HCT116 (cell line): ENCODE data around the gene TEKTIP1. TPM values are rescaled to one million over a fixed set of nuclear protein-coding genes. Genes with fewer than 3 reads are reported as not detected.

Experiments used
- ATAC-seq: fragments of 200-7000 bp; cut with Tn5 transposase; 2 replicates; pipeline ENCODE4 v1.9.1; 2020; ENCODE audit warnings: mild to moderate bottlenecking, moderate library complexity
- BruUV-seq: library from RNA; stranded (reverse); fragments of 400-500 nt; replicated peaks from 2 replicates; lab custom pipeline; 2021; lab: Mats Ljungman, UMichigan
- CTCF ChIA-PET: fragments of 300-600 bp; sonication (Branson Sonifier 250); formaldehyde crosslinking; loops from one replicate; lab custom pipeline; 2021; ENCODE audit warnings: antibody characterized with exemption; lab: Charles Lee
- POLR2A ChIA-PET: fragments of 300-600, 350-600 bp; sonication (Branson Sonifier 250); formaldehyde crosslinking; loops from one replicate; lab custom pipeline; 2021; ENCODE audit warnings: antibody characterized with exemption; lab: Charles Lee
- RAD21 ChIA-PET, 2 experiments: fragments of 300-600 bp; sonication (Branson Sonifier 250); formaldehyde crosslinking; loops; one replicate each; lab custom pipeline; 2023; ENCODE audit warnings: low total read pairs in 2 of 2; ENCODE audit not compliant: uncharacterized antibody in 2 of 2, unreplicated experiment in 2 of 2, low non-redundant PET in 1 of 2; lab: Charles Lee
- DNase-seq: peaks from one replicate; pipeline ENCODE4 v3.0.0-alpha.2; 2010; ENCODE audit warnings: low read depth, low spot score
- H2AFZ ChIP-seq: fragments of 200-600 bp; shearing (Covaris generic), sonication (generic); 2 replicates; pipeline ENCODE4 v1.6.1; 2017; ENCODE audit warnings: low read depth, mixed run types, mixed read lengths, antibody characterized with exemption, low read length; ENCODE audit not compliant: poor library complexity, severe bottlenecking
- H3K27ac ChIP-seq: 2 replicates; pipeline ENCODE4 v1.5.1; 2012; ENCODE audit warnings: low read depth, low read length
- H3K27me3 ChIP-seq: fragments of 200-600 bp; sonication (generic); 2 replicates; pipeline ENCODE4 v1.6.1; 2016; ENCODE audit warnings: mixed run types, low read length, mixed read lengths; ENCODE audit not compliant: insufficient read depth
- H3K36me3 ChIP-seq, 2 experiments: fragments of 200-500 bp in 1 of 2; fragments of 200-600 bp in 1 of 2; sonication (Bioruptor generic) in 1 of 2; sonication (generic) in 1 of 2; 2 replicates each; pipeline versions ENCODE4 v1.5.1 to v1.6.1; 2014 to 2016; ENCODE audit warnings: low read length in 2 of 2, inconsistent platforms in 1 of 2, mixed read lengths in 1 of 2, mixed run types in 1 of 2; ENCODE audit not compliant: insufficient read depth in 2 of 2, control insufficient read depth in 1 of 2
- H3K4me1 ChIP-seq, 2 experiments: fragments of 200-600 bp in 1 of 2; sonication (generic) in 1 of 2; 2 replicates each; pipeline versions ENCODE4 v1.5.1 to v1.6.1; 2012 to 2017; ENCODE audit warnings: low read length in 2 of 2, inconsistent platforms in 1 of 2, mild to moderate bottlenecking in 1 of 2, mixed read lengths in 1 of 2, mixed run types in 1 of 2, moderate library complexity in 1 of 2; ENCODE audit not compliant: insufficient read depth in 2 of 2, control insufficient read depth in 1 of 2
- H3K4me2 ChIP-seq: fragments of 200-600 bp; sonication (generic); 2 replicates; pipeline ENCODE4 v1.6.1; 2017; ENCODE audit warnings: mixed run types, low read length, mixed read lengths
- H3K4me3 ChIP-seq, 2 experiments: fragments of 200-600 bp in 1 of 2; sonication (generic) in 1 of 2; replicated peaks in 1 of 2; 2 replicates each; pipeline ENCODE4 v1.5.1; 2011 to 2016; ENCODE audit warnings: low read length in 2 of 2, control low read depth in 1 of 2, low read depth in 1 of 2, mild to moderate bottlenecking in 1 of 2, mixed read lengths in 1 of 2, mixed run types in 1 of 2
- H3K79me2 ChIP-seq: fragments of 200-600 bp; sonication (generic); 2 replicates; pipeline ENCODE4 v1.6.1; 2017; ENCODE audit warnings: mild to moderate bottlenecking, mixed run types, low read length, moderate library complexity, mixed read lengths; ENCODE audit not compliant: insufficient read depth
- H3K9ac ChIP-seq: fragments of 200-600 bp; sonication (generic); 2 replicates; pipeline ENCODE4 v1.6.1; 2016; ENCODE audit warnings: low read length, mixed read lengths
- H3K9me2 ChIP-seq: fragments of 200-600 bp; sonication (generic), shearing (Covaris generic); 2 replicates; pipeline ENCODE4 v1.6.1; 2017; ENCODE audit warnings: mixed run types, mild to moderate bottlenecking, moderate library complexity; ENCODE audit not compliant: insufficient read depth
- H3K9me3 ChIP-seq, 2 experiments: fragments of 200-500 bp in 1 of 2; fragments of 200-600 bp in 1 of 2; sonication (Bioruptor generic) in 1 of 2; sonication (generic) in 1 of 2; 2 replicates each; pipeline ENCODE4 v1.6.1; 2014 to 2017; ENCODE audit warnings: low read length in 2 of 2, mixed read lengths in 2 of 2, inconsistent platforms in 1 of 2, low read depth in 1 of 2, mild to moderate bottlenecking in 1 of 2, mixed run types in 1 of 2, moderate library complexity in 1 of 2; ENCODE audit not compliant: control insufficient read depth in 1 of 2, insufficient read depth in 1 of 2
- H4K20me1 ChIP-seq: fragments of 200-600 bp; sonication (generic), shearing (Covaris generic); 2 replicates; pipeline ENCODE4 v1.6.1; 2017; ENCODE audit warnings: mixed run types, mild to moderate bottlenecking, moderate library complexity; ENCODE audit not compliant: insufficient read depth
- CBX3 ChIP-seq: IDR thresholded peaks from 2 replicates; pipeline ENCODE4 v1.6.1; 2012; ENCODE audit warnings: low read depth
- CEBPB ChIP-seq: IDR thresholded peaks from 2 replicates; pipeline ENCODE4 v1.6.1; 2012; ENCODE audit warnings: low read depth
- ELF1 ChIP-seq: IDR thresholded peaks from 2 replicates; pipeline ENCODE4 v1.6.1; 2012; ENCODE audit warnings: low read depth, borderline replicate concordance
- JUND ChIP-seq: IDR thresholded peaks from 2 replicates; pipeline ENCODE4 v1.6.1; 2012
- POLR2A ChIP-seq: IDR thresholded peaks from 2 replicates; pipeline ENCODE4 v1.7.0; 2011; ENCODE audit warnings: borderline replicate concordance; ENCODE audit not compliant: insufficient read depth, insufficient read length; ENCODE audit errors: extremely low read depth
- POLR2AphosphoS5 ChIP-seq: IDR thresholded peaks from 2 replicates; pipeline ENCODE4 v1.6.1; 2011; ENCODE audit warnings: mild to moderate bottlenecking, low read depth, low read length, moderate library complexity
- RAD21 ChIP-seq: IDR thresholded peaks from 2 replicates; pipeline ENCODE4 v1.6.1; 2012; ENCODE audit warnings: low read depth, mild to moderate bottlenecking
- SIN3A ChIP-seq: IDR thresholded peaks from 2 replicates; pipeline ENCODE4 v1.6.1; 2012; ENCODE audit warnings: low read depth
- SRF ChIP-seq: IDR thresholded peaks from 2 replicates; pipeline ENCODE4 v1.6.1; 2012; ENCODE audit warnings: low read depth
- TCF7L2 ChIP-seq: IDR thresholded peaks from 2 replicates; pipeline ENCODE4 v1.7.0; 2011; ENCODE audit warnings: borderline replicate concordance, inconsistent platforms; ENCODE audit not compliant: insufficient read depth, insufficient read length; ENCODE audit errors: extremely low read depth
- ZBTB33 ChIP-seq: IDR thresholded peaks from 2 replicates; pipeline ENCODE4 v1.6.1; 2011; ENCODE audit warnings: mild to moderate bottlenecking, low read length, moderate library complexity; ENCODE audit not compliant: insufficient replicate concordance; ENCODE audit errors: extremely low read depth
- ZFX ChIP-seq: fragments of 450-650 bp; IDR thresholded peaks from 2 replicates; pipeline ENCODE4 v1.6.1; 2017
- ZNF274 ChIP-seq: fragments of 200-500 bp; sonication (Bioruptor generic); IDR thresholded peaks from 2 replicates; pipeline ENCODE4 v1.6.1; 2014; ENCODE audit warnings: mild to moderate bottlenecking, low read depth, low read length, inconsistent platforms
- intact Hi-C: fragments of 100-400 bp; cut with micrococcal nuclease; formaldehyde crosslinking; loops from 2 replicates; pipeline ENCODE4 v1.10.0; 2022
- total RNA-seq: library from RNA; stranded (reverse); gene quantifications from one replicate; pipeline ENCODE4 v1.2.1, GENCODE V29; 2021; ENCODE audit not compliant: unreplicated experiment
- TF ChIP-seq, protein P1 (sequence below), 3 experiments: fragments of 200-600 bp in 1 of 3; sonication (generic) in 1 of 3; IDR thresholded peaks in 2 of 3; conservative IDR thresholded peaks in 1 of 3; 2 replicates each; pipeline ENCODE4 v1.5.1; 2012 to 2017; ENCODE audit warnings: low read depth in 2 of 3, low read length in 2 of 3, antibody characterized with exemption in 1 of 3, borderline replicate concordance in 1 of 3, control low read depth in 1 of 3, mild to moderate bottlenecking in 1 of 3, mixed read lengths in 1 of 3, mixed run types in 1 of 3, moderate library complexity in 1 of 3; ENCODE audit not compliant: insufficient read depth in 1 of 3
- TF ChIP-seq, protein P2 (sequence below): IDR thresholded peaks from 2 replicates; pipeline ENCODE4 v1.6.1; 2012

Gene TEKTIP1
- total RNA-seq, 1 experiment from 2014 or later: 1.2 TPM

GRCh38 chr19:3530389-3530788, 8.6 kb upstream of the TEKTIP1 start:
- H3K4me2 ChIP-seq: no peak overlapping the region
- POLR2A ChIA-PET: no interaction called here
- no peaks in the 10 kb centered on the region for H3K9me2 ChIP-seq
- RAD21 ChIA-PET: no interaction called here
- H3K9me3 ChIP-seq: no peaks in the 10 kb centered on the region
- no peak overlapping the region for H2AFZ ChIP-seq
- ATAC-seq: no peak
- CTCF ChIA-PET: no interaction called here
- no TSS peak for BruUV-seq
- H3K27ac ChIP-seq: no peak overlapping the region; the same call in 1 of the 2 replicates
- no peaks in the 10 kb centered on the region for H3K4me1 ChIP-seq
- no peak for TF ChIP-seq ELF1
- TF ChIP-seq, all 23 proteins: peak for 0
- intact Hi-C loops: no loop called here
- no peak for DNase-seq
- H3K27me3 ChIP-seq: no peaks in the 10 kb centered on the region
- no peaks in the 10 kb centered on the region for H4K20me1 ChIP-seq
- H3K79me2 ChIP-seq: no peaks in the 10 kb centered on the region
- no peak overlapping the region for H3K9ac ChIP-seq
- no peak overlapping the region for H3K4me3 ChIP-seq
- H3K36me3 ChIP-seq: peaks cover 14 to 35% of the 10 kb centered on the region in 2 experiments

DNA sequence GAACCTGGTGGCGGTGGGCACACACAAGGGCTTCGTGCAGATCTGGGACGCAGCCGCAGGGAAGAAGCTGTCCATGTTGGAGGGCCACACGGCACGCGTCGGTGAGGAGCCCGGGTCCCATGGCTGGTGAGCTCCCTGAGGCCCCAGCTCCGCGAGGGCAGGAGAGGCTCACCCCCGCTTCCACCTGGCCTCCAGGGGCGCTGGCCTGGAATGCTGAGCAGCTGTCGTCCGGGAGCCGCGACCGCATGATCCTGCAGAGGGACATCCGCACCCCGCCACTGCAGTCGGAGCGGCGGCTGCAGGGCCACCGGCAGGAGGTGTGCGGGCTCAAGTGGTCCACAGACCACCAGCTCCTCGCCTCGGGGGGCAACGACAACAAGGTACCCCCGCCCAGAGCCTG, 7.3 kb upstream of the TEKTIP1 start:
- Histone ChIP-seq H3K27me3 (no peaks in the 10 kb centered on the region), H3K4me3 (no peak overlapping the region), H3K36me3 (peaks cover 11 to 35% of the 10 kb centered on the region in 2 experiments; a peak in 3 of 4 replicates), H3K4me1 (no peaks in the 10 kb centered on the region), H3K9ac (no peak overlapping the region), H4K20me1 (no peaks in the 10 kb centered on the region), H3K79me2 (no peaks in the 10 kb centered on the region), H3K9me3 (no peaks in the 10 kb centered on the region), H3K9me2 (no peaks in the 10 kb centered on the region), H3K27ac (no peak overlapping the region), H3K4me2 (no peak overlapping the region), H2AFZ (no peak overlapping the region)
- CTCF ChIA-PET: no interaction called here
- intact Hi-C loops: no loop called here
- RAD21 ChIA-PET: no interaction called here
- POLR2A ChIA-PET: no interaction called here
- TF ChIP-seq CBX3 (no peak), POLR2AphosphoS5 (no peak), CEBPB (no peak), TCF7L2 (no peak), SRF (no peak), JUND (no peak), POLR2A (no peak), RAD21 (no peak), ZBTB33 (no peak), ELF1 (no peak), ZNF274 (no peak), SIN3A (no peak), ZFX (no peak)
- TF ChIP-seq, protein P1, sequence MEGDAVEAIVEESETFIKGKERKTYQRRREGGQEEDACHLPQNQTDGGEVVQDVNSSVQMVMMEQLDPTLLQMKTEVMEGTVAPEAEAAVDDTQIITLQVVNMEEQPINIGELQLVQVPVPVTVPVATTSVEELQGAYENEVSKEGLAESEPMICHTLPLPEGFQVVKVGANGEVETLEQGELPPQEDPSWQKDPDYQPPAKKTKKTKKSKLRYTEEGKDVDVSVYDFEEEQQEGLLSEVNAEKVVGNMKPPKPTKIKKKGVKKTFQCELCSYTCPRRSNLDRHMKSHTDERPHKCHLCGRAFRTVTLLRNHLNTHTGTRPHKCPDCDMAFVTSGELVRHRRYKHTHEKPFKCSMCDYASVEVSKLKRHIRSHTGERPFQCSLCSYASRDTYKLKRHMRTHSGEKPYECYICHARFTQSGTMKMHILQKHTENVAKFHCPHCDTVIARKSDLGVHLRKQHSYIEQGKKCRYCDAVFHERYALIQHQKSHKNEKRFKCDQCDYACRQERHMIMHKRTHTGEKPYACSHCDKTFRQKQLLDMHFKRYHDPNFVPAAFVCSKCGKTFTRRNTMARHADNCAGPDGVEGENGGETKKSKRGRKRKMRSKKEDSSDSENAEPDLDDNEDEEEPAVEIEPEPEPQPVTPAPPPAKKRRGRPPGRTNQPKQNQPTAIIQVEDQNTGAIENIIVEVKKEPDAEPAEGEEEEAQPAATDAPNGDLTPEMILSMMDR (IDR thresholded peaks at IDR 0.05 in 2 of 3, conservative IDR thresholded peaks at IDR 0.05 in 1 of 3; ENCODE audit: borderline replicate concordance in 1 of 3, insufficient read depth in 1 of 3, low read depth in 2 of 3, low read length in 2 of 3): no peak
- TF ChIP-seq, protein P2, sequence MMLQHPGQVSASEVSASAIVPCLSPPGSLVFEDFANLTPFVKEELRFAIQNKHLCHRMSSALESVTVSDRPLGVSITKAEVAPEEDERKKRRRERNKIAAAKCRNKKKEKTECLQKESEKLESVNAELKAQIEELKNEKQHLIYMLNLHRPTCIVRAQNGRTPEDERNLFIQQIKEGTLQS: no peak
- no peak for DNase-seq
- ATAC-seq: no peak
- BruUV-seq: no TSS peak
